ENCODE measurements around the gene KCNMA1. TPM values are rescaled to one million over a fixed set of nuclear protein-coding genes. Genes with fewer than 3 reads are reported as not detected.

Gene KCNMA1
- total RNA-seq, 1 experiment from 2014 or later, result 0.45 TPM

GRCh38 chr10:77494327-77494726 is 143.3 kb downstream of the KCNMA1 start:
- TF ChIP-seq CTCF (IDR thresholded peaks at IDR 0.05; ENCODE audit: unreplicated experiment), result no peak
- peaks cover 65% of the 10 kb centered on the region for H3K27me3 Mint-ChIP-seq (ENCODE audit: unreplicated experiment)
- no peaks in the 10 kb centered on the region for H3K9me3 Mint-ChIP-seq (ENCODE audit: low read depth, unreplicated experiment)
- no peak overlapping the region for H3K4me3 Mint-ChIP-seq (ENCODE audit: low read depth, unreplicated experiment)
- intact Hi-C loops (cut with micrococcal nuclease; ENCODE audit: unreplicated experiment), result loop anchor here (5.0 kb wide), 2 partner anchors 148 to 327 kb away; no protein-coding TSS in a partner anchor
- no peak overlapping the region for H3K27ac Mint-ChIP-seq (ENCODE audit: unreplicated experiment)
- no peaks in the 10 kb centered on the region for H3K36me3 Mint-ChIP-seq (ENCODE audit: insufficient read depth, unreplicated experiment)
- no peaks in the 10 kb centered on the region for H3K4me1 Mint-ChIP-seq (ENCODE audit: low read depth, unreplicated experiment)
- CTCF ChIA-PET, result interaction anchor here (1.0 to 1.2 kb wide), 2 partner anchors 143 to 147 kb away, joined by 3 read pairs; partner anchors contain the start of gene KCNMA1
- peak; percentile 40 for DNase-seq
- no TSS peak for BruUV-seq (replicated peaks)

GRCh38 chr10:77493851-77494261 is 143.8 kb downstream of the KCNMA1 start:
- intact Hi-C loops (cut with micrococcal nuclease; ENCODE audit: unreplicated experiment), result loop anchor here (5.0 kb wide), 2 partner anchors 148 to 327 kb away; no protein-coding TSS in a partner anchor

GRCh38 chr10:77493239-77493806 is 144.3 kb downstream of the KCNMA1 start:
- CTCF ChIA-PET, result no interaction called here
- Mint-ChIP-seq H3K4me3 (ENCODE audit: low read depth, unreplicated experiment) (no peak overlapping the region), H3K4me1 (ENCODE audit: low read depth, unreplicated experiment) (no peaks in the 10 kb centered on the region), H3K9me3 (ENCODE audit: low read depth, unreplicated experiment) (no peaks in the 10 kb centered on the region), H3K27me3 (ENCODE audit: unreplicated experiment) (peaks cover 60% of the 10 kb centered on the region), H3K27ac (ENCODE audit: unreplicated experiment) (no peak overlapping the region), H3K36me3 (ENCODE audit: insufficient read depth, unreplicated experiment) (no peaks in the 10 kb centered on the region)
- intact Hi-C loops (cut with micrococcal nuclease; ENCODE audit: unreplicated experiment), result loop anchor here (5.0 kb wide), 2 partner anchors 149 to 326 kb away; no protein-coding TSS in a partner anchor
- TF ChIP-seq CTCF (IDR thresholded peaks at IDR 0.05; ENCODE audit: unreplicated experiment), result no peak
- DNase-seq, result no peak
- no TSS peak for BruUV-seq (replicated peaks)

More at GRCh38 chr10:77493851-77494261, 143.8 kb downstream of the KCNMA1 start:
- H3K27me3 Mint-ChIP-seq (ENCODE audit: unreplicated experiment), result peaks cover 65% of the 10 kb centered on the region
- TF ChIP-seq CTCF (IDR thresholded peaks at IDR 0.05; ENCODE audit: unreplicated experiment), result no peak
- no peaks in the 10 kb centered on the region for H3K4me1 Mint-ChIP-seq (ENCODE audit: low read depth, unreplicated experiment)
- no TSS peak for BruUV-seq (replicated peaks)
- CTCF ChIA-PET, result interaction anchor here (1.2 kb wide), 1 partner anchor 144 kb away, joined by 3 read pairs; the partner anchor contains the start of gene KCNMA1
- no peaks in the 10 kb centered on the region for H3K36me3 Mint-ChIP-seq (ENCODE audit: insufficient read depth, unreplicated experiment)
- H3K27ac Mint-ChIP-seq (ENCODE audit: unreplicated experiment), result no peak overlapping the region
- H3K9me3 Mint-ChIP-seq (ENCODE audit: low read depth, unreplicated experiment), result no peaks in the 10 kb centered on the region
- DNase-seq, result no peak
- H3K4me3 Mint-ChIP-seq (ENCODE audit: low read depth, unreplicated experiment), result no peak overlapping the region

DNA sequence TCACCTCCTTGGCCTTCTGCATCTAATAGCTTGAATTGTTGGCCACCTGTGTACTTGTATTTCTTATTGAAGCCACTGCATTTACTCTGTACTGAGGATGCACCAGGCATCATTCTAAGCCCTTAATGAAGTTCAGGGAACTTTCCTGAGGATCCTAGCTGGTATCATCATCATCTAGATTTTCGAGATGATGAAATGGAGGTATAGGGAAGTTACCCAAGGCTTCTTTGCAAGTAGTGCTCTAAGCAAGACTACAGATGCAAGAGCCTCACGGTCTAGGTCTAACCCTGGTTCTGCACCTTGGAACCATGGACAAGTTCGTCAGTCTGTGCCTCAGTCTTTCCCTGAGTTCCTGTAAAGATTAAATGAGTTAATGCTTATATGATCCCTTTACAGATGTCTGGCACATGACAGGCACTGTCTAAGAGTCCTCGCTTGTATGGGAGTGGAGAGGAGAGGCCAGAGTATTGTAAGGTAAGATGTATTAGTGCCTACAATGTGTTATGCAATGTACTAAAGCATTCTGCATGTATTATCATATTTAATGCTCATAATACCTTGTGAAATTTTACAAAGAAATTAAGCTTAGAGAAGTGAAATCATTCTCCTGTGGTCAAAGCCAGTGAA is 145.1 kb downstream of the KCNMA1 start:
- intact Hi-C loops (cut with micrococcal nuclease; ENCODE audit: unreplicated experiment), result loop anchor here (5.0 kb wide), 2 partner anchors 150 to 325 kb away; no protein-coding TSS in a partner anchor
- no peak overlapping the region for H3K4me3 Mint-ChIP-seq (ENCODE audit: low read depth, unreplicated experiment)

More for the DNA sequence above, 145.1 kb downstream of the KCNMA1 start:
- no TSS peak for BruUV-seq (replicated peaks)
- Mint-ChIP-seq H3K4me1 (ENCODE audit: low read depth, unreplicated experiment) (no peaks in the 10 kb centered on the region), H3K27me3 (ENCODE audit: unreplicated experiment) (peaks cover 53% of the 10 kb centered on the region), H3K36me3 (ENCODE audit: insufficient read depth, unreplicated experiment) (no peaks in the 10 kb centered on the region), H3K9me3 (ENCODE audit: low read depth, unreplicated experiment) (no peaks in the 10 kb centered on the region), H3K27ac (ENCODE audit: unreplicated experiment) (no peak overlapping the region)
- no peak for DNase-seq
- TF ChIP-seq CTCF (IDR thresholded peaks at IDR 0.05; ENCODE audit: unreplicated experiment), result no peak
- CTCF ChIA-PET, result no interaction called here
